Skin of body (tissue), 2 donors: ENCODE data around the gene FOXP1. TPM values are rescaled to one million over a fixed set of nuclear protein-coding genes. Genes with fewer than 3 reads are reported as not detected.

Source experiments
- DNase-seq: peaks from one replicate; lab custom pipeline; 2025; lab: John Stamatoyannopoulos, UW
- total RNA-seq: library from RNA; depleted of rRNA; stranded (reverse); fragments of >200 nt; gene quantifications from one replicate; pipeline ENCODE4 v1.2.3, GENCODE V29; 2014

Gene FOXP1
- total RNA-seq, 1 donor from 2014 or later: 56.7 TPM

DNA sequence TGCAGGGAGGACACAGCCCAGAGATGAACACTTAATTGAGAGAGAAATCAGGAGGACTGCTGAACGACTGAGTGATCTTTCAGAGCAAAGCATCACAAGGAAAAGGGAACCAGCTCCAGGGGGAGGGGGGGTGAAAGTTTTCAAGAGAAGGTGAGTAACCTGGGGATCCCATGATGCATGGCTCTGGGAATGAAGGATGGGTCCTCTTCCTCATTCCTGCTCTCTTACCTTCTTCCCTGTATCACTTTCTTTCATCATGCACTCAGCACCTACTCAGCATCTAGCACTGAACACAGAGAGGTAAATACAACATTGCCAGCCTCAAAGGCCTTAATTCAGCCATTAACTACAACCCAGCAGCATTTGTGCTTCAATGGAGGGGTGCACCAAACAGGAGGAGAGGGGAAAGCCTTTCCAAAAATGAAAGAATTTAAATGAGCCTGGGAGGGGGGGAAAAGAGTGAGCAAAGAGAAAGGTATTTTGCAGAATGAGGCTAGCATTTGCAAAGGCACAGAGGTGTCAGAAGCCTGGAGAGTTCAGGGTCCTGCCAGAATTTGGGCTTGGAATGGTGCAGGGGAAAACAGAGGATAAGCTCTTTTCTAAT lies 427.4 kb downstream of the FOXP1 start:
- no peak for DNase-seq

DNA sequence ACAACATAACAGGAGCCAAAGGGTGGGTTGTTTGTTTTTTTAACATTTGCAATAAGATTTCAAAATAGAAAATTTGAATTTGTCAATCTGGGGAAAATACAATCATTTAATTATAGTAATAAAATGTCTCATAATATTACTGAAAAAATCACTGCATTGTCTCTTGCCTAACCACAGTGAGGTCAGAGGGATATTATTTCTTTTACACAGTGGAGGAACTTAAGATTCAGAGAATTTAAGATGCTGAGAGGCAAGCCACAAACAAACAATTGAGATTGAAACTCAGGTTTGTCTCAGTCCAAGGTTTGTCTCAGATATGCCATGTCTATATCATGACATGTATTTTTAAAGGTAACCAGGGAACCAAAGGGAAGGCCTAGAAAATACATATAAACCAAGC lies 428.7 kb downstream of the FOXP1 start:
- DNase-seq: no peak

DNA sequence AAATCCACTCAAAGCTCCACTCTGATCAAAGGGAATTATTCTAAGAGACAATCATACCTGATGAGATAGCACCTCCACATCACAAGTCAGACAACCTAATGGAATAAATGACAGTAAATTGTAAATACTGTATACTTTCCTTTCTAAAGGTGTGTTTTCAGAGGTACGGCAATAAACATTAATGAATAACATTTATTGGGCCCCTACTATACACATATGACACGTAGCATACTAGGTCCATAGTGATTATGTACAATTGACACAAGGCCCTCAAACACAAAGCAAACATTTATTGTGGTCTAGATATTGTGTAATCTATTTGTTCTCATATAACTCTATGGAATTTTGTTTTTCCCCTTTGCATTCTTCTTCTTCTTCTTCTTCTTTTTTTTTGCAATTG lies 429.8 kb downstream of the FOXP1 start:
- DNase-seq: no peak

DNA sequence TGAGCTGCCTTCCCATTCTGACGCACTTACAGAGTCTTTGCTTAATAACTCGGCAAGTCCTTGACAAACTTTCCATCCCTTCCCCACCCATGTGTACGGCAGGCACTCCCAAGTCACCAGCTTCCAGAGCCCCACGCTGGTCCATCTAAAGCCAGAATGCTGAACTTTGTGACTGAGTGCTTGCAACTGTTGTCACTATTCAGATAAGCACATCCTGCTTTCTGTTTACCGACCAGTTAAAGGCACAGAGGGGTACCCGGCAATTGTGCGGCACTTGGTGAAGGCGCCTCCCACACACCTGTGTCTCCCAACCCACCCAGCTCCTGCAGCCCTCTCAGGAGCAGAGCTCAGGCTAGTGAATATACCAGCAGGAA lies 430.6 kb downstream of the FOXP1 start:
- DNase-seq: no peak

DNA sequence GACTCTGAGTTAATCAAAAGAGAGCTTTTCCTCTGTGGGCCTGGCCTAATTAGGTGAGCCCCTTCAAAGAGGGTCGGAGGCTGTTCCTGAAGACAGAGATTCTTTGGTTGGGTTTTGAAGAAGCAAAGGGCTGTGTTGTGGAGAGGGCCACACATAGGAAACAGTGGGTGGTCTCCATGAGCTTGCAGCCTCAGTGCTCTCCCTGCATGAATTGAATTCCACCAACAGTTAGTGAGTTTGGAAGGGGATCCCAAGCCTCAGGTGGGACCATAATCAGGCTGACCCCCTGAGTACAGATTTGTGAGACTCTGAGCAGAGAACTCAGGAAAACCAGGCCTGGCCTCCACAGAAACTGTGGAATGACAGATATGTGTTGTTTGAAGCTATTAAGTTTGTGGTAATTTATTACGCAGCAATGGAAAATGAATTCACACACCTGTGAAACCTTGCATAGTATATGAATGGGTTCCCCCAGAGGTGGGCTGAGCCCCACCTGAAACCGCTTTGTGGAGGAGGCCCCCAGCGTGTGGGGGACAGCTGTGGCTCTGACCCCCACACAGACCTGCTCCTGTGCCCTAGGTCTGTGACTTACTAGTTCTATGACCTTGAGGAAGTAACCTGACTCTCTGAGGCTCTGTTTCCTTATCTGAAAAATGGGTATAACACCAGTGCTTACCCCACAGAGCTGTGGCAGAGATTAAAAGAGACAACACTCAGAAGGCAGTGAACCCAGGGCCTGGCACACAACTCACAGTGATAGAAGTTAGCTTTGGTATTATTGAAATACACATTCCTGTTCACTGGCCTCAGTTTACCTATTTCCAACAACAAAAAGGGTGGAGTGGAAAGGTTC lies 431.3 kb downstream of the FOXP1 start:
- DNase-seq: no peak

DNA sequence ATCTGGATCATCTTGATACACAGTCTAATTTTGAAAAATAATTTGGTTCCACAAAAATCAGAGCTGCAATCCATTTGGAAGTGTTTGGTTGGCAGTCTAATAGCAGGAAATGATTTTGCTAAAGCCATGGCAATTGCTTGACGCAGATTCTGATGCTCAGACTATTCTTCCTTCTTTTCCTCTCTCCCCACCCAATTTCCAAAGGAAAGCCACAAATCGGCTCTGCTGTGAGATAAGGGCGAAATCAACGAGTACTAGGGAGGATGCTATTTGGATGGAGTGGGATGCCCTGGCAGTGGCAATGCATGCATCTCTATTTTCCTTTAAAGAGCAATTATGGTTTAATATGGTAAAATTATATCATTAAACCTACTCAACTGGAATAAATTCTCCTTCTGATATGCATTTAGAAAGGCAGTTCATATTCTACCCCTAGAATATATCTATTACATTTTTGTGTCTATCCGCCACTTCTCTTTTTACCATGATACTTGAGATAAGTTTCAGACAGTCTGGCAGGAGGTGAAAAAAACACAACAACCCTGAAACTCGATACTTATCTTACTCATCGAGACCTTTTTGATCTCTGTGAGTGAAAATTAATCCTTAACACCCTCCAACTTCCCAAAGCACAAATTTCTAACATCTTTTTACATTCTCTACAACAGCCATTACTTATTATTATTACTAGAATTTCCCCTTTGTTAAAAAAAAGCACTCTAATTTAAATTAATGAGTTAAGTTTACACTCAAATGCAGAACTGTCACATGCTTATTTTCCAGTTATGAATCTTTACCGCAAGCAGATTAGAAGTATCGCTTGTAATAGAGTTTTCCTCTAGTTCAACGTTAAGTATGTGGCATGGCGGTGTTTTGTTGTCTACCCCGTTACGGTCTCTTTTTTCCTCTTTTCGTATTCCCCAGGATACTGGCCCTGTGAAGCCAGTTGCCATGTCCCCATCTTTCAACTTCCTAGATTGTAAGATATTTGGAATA lies 433.3 kb downstream of the FOXP1 start:
- no peak for DNase-seq

DNA sequence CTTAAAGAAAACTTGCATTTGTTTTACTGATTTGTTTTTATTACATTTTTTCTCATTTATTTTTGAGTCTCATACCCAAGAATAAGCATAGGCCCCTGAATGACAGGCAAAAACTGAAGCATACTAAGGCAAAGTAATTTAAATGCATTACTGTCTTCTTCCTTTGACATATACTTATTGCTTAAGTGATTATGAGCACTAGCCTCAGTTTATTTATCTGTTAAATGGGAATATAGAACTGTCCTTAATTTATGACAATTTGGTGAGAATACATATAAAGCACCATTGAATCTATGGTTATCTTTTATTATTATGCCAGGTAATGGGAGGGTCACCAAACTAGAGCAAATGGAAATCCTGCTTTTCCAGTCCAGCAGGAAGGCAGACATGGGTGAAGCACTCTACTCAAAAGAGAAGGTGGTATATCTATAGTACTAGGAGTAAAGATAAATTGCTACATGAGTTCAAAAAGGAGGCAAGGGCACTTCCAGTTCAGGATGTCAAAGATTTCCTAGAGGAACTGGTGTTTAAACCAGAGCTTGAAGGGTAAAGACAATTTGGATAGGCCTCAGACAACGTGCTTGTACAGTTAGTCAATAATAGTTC lies 435.0 kb downstream of the FOXP1 start:
- no peak for DNase-seq

DNA sequence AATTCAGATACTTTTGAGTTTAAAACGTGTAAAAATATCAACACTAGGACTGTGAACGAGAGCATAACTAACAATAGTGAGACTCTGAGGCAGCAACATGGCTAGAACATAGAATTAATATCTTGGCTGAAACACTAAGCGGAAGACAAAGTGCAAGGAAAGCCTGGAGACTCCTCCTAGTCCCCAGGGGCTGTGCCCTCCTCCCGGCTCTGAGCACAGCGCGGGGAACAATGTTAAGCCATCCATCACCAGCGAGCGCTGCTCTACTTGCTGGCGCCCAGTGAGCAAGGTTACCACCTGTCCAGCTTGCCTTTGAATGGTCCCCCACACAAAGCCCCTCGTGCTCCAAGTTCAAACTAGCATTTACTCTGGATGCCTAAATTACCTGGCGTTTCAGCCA lies 436.9 kb downstream of the FOXP1 start:
- no peak for DNase-seq

DNA sequence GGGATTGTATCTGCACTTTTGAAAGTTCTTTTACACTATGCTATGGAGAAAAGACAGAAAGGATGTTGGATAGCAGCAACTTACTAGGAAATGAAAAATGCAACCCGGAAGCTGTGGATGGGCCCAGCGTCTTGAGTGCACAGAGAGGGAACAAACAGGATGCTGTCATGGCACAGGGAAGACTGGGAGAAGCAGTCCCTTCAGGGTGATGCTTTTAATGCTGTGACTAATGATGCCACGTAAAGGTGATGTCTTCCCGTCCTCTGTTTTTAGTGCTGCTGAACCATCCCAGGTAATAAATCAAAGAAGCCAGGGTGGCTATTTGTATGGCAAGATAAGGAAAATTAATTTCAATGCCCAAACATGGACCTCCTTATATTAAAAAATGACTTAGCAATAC lies 437.6 kb downstream of the FOXP1 start:
- no peak for DNase-seq

DNA sequence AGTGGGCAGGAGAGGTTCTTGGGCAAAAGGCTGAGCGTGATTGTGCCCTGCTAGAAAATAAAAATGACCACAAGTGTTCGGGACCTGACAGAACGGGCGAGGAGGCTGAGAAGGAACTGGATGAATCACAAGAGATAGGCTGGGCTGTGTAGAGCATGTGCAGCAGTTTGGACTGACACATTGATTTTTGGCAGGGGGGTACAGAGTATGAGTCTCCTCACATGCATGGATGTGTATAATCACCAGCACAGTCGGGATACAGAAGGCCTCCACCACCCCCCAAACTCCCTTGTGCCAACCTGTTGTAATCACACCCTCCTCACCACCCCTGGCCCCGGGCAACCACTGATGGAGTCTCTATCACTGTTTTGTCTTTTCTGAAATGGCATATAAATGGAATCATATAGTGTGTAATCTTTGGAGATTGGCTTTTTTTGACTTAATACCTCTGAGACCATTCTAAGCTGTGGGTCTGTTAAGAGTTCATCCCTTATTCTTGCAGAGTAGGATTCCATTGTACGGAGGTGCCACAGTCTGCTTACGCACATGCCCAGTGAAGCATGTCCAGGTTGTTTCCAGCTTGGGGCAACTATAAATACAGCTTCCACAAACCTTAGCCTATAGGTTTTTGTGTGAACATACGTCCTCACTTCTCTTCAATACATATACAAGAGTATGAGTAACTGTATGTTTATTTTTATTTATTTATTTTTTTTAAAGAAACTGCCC lies 438.8 kb downstream of the FOXP1 start:
- no peak for DNase-seq

DNA sequence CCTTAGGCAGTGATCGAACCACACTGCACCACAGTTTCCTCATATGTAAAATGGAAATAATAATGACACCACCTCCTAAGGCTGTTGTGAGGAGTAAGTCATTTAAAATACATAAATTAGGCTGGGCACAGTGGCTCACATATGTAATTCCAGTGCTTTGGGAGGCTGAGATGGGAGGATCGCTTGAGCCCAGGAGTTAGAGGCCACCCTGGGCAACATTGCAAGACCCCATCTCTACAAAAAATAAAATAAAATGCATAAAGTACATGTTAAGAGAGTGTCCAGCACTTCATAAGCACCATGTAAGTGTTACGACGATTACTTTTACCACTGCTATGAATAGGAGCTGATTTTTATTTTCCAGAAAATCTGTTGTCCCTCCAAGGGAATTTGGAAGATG lies 440.0 kb downstream of the FOXP1 start:
- no peak for DNase-seq

DNA sequence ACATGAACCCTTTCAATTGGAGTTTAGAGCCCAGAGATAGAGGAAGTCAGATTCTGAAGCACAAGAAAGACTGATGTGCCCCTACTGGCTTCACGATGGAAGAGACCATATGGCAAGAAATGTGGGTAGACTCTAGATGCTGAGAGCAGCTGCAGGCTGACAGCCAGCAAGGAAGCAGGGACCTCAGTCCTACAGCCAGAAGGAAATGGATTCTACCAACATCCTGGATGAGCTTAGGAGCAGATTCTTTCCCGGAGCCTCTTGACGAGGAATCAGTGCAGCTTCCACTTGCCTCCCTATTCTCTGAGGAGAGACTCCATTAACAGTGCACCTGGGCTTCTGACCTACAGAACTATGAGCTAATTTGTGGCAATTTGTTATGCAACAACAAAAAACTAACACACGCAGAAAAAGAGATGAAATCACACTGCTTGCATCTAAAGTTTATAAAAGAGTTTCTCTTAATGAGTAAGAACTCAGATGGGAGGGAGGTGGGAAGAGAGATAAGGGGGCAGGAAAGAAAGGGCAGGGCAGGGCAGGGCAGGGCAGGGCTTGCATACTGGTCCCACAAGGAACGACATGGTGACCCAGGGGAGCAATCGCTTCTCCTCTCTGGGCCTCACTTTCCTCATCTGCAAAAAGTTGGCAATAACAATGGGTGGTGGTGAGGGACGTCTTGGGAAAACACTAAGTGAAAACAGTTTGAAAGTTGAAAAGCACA lies 440.9 kb downstream of the FOXP1 start:
- DNase-seq: no peak

DNA sequence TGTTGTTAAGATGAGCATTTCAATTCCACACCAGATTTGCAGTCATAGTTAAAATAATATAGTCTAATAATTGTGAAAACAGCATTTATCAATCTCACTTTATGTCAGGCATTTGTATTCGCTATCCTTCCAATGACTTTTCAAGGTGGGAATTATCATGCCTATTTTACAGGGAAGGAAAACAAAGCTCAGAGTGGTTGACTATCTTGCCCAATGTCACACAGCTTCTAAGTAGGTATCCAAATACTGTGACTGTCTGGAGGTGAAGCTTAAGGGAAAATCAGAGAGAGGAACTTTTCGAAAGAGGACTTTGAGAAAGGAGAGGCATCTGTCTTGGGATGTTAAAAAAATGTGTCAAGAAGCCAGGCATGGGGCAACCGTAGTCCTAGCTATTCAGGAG lies 443.1 kb downstream of the FOXP1 start:
- DNase-seq: no peak

DNA sequence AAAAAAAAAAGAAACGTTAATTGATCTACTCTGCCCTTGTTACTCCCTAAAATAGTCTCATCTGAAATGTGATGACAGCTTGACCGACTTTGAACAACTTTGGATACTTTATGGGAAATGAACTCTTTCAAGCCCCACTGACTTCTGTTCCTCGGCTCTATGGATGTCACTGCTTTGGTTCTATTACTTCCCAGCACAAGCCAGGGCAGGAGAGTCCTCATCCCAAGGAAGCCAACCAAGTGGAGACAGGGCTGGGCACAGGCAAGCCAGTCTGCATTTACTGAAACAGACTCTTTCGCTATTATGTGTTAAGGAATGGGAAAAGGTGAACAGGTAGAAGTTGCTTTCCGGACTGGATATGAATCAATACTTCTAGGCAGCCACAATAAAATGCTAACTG lies 444.0 kb downstream of the FOXP1 start:
- no peak for DNase-seq

DNA sequence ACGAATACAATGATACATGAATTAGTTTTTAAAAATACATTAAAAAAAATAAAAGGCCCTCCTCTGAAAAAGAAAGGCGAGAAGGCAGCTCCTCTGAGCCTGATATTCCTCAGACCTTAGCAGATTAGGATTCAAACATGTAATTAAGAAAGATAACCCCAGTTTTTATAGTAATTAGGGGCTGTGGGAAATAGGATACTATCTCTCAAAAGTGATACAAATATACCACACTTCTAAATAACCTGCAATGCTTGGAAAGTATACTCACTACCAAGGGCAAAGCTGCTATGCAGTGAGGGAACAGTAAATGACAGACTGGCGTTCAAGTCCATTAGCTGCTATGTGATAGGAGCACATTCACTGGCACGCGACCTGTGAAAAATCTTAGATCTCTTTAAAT lies 445.1 kb downstream of the FOXP1 start:
- DNase-seq: no peak

DNA sequence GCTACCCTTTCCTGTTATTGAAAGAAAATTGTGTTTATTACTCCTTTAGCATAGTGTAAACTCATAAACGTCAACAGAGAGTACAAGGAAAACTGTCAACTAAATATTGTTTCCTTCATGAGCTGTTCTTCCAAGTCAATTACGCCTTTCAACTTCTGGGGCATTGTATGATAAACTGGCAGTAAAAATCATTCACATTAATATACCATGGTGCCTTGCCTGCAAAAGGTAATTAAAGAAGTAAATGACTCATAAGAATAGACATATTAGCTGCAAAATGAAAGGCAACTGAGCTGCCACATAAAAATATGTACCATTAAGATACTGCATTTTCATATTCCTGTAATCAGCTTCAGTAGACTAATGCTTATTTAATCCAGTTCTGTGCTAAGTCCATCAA lies 447.3 kb downstream of the FOXP1 start:
- no peak for DNase-seq

DNA sequence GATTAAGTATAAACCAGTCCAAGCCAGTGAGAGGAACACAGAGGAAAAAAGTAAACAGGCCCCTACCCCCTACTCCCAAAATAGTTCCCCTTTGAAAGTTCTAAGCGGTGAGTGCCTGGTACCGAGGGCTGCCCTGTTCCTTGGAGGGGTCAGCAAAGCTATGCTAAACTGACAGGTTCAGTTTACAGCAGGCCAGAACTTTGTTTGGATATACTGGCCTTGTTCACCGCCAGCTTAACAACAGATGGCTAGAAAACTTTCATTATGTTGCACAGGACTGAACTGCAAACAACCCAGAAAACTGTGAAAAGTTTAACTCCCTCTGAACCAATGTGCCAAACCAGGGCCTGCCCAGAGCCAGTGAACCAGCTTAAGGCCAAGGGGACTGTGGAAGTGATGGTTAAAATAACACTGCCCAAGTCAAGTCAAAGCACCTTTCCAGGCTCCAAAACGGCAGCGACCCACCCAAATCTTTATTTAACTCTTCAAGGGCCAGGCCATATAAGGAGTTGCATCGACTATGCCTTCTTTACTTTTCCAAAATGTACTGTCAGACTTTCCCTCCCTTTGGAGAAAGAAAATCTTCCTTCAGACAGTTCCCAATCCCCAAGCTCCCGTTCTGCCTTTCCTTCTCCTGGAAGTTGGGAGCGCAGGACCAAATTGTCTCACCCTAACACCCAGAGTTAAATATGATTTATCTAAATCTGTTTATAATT lies 448.0 kb downstream of the FOXP1 start:
- DNase-seq: no peak

DNA sequence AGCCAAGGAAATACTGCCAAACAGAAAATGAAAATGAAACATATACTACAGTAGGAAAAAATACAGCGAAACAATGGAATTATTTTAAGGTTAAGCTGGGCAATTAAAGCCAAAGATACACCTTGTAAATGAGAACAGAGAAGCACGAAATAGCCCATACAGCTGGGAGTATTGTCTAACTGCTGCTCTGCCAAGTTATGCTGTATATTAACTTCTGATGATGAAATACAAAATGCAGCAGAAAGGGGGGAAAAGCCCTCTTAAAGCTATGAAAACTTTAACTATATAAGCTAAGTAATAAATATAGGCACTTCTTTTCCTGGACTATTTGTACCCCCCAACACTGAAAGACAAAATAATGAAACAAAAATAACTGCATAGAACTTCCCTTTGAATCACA lies 449.0 kb downstream of the FOXP1 start:
- no peak for DNase-seq

DNA sequence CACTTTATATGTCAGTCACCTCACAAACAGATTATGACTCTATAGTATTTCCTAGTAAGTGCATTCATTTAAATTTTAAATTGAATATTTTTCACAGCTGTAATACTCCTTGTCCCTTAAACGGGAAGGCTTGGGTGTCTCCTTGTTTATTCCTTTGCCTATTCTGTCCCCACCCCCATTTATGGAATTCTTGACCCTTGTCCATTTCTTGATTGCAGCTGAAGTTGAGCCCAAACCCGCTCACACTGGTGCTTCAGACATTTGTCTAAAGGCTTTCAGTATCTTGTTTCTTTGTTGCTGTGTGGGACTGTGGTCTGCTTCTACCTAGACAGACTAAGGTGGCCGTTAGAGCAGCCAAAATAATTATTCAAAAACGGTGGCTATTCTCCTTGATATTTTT lies 449.7 kb downstream of the FOXP1 start:
- DNase-seq: no peak
